PC-3 (cell line): ENCODE data around the gene DNAH10. TPM values are rescaled to one million over a fixed set of nuclear protein-coding genes. Genes with fewer than 3 reads are reported as not detected.

Experiments used
- ATAC-seq: fragments of 200-7000 bp; cut with Tn5 transposase; 2 replicates; pipeline ENCODE4 v1.9.1; 2020; ENCODE audit warnings: mild to moderate bottlenecking, moderate library complexity
- BruUV-seq: library from RNA; stranded (reverse); fragments of 400-500 nt; replicated peaks from 2 replicates; lab custom pipeline; 2021; lab: Mats Ljungman, UMichigan
- CTCF ChIA-PET: fragments of 300-600 bp; sonication (Branson Sonifier 250); formaldehyde crosslinking; loops from one replicate; lab custom pipeline; 2022; ENCODE audit warnings: antibody characterized with exemption; lab: Charles Lee
- POLR2A ChIA-PET: fragments of 300-600 bp; sonication (Branson Sonifier 250); formaldehyde crosslinking; loops from one replicate; lab custom pipeline; 2022; ENCODE audit warnings: antibody characterized with exemption; ENCODE audit not compliant: unreplicated experiment; lab: Charles Lee
- DNase-seq: peaks from one replicate; pipeline ENCODE4 v3.0.0-alpha.2; 2015
- H2AFZ ChIP-seq: fragments of 300-600 bp; sonication (generic); 2 replicates; pipeline ENCODE4 v1.6.0; 2016; ENCODE audit warnings: antibody characterized with exemption, low read length
- H3F3A ChIP-seq: fragments of 300-600 bp; sonication (generic); one replicate; pipeline ENCODE4 v1.6.0; 2017; ENCODE audit warnings: antibody characterized with exemption, low read length, control low read depth, mild to moderate bottlenecking; ENCODE audit not compliant: unreplicated experiment
- H3K27ac ChIP-seq: fragments of 300-600 bp; sonication (generic); 2 replicates; pipeline ENCODE4 v1.5.1; 2016; ENCODE audit warnings: mild to moderate bottlenecking, low read length
- H3K27me3 ChIP-seq: fragments of 300-600 bp; sonication (generic); 2 replicates; pipeline ENCODE4 v1.6.1; 2016; ENCODE audit warnings: low read length, mixed read lengths
- H3K36me3 ChIP-seq: fragments of 300-600 bp; sonication (generic); 2 replicates; pipeline ENCODE4 v1.6.1; 2016; ENCODE audit warnings: low read depth, mixed run types, low read length, mixed read lengths
- H3K4me1 ChIP-seq: fragments of 300-600 bp; sonication (generic); 2 replicates; pipeline ENCODE4 v1.5.1; 2016; ENCODE audit warnings: low read length; ENCODE audit not compliant: insufficient read depth
- H3K4me2 ChIP-seq: fragments of 300-600 bp; sonication (generic); 2 replicates; pipeline ENCODE4 v1.6.0; 2016; ENCODE audit warnings: low read length
- H3K4me3 ChIP-seq: fragments of 300-600 bp; sonication (generic); 2 replicates; pipeline ENCODE4 v1.5.1; 2016; ENCODE audit warnings: mild to moderate bottlenecking, low read length, mixed read lengths
- H3K79me2 ChIP-seq: fragments of 300-600 bp; sonication (generic); 2 replicates; pipeline ENCODE4 v1.6.1; 2017; ENCODE audit warnings: low read length, mixed read lengths
- H3K9ac ChIP-seq: fragments of 300-600 bp; sonication (generic); 2 replicates; pipeline ENCODE4 v1.6.0; 2016; ENCODE audit warnings: mild to moderate bottlenecking, low read length
- H3K9me2 ChIP-seq: fragments of 300-600 bp; sonication (generic); replicated peaks from 2 replicates; pipeline ENCODE4 v1.6.1; 2016; ENCODE audit warnings: mixed run types, low read length, mixed read lengths
- H3K9me3 ChIP-seq: fragments of 300-600 bp; sonication (generic); 2 replicates; pipeline ENCODE4 v1.6.1; 2016; ENCODE audit warnings: low read length, mixed read lengths
- H4K20me1 ChIP-seq: fragments of 300-600 bp; sonication (generic); 2 replicates; pipeline ENCODE4 v1.6.1; 2016; ENCODE audit warnings: low read length, mixed read lengths
- EZH2 ChIP-seq: fragments of 300-600 bp; sonication (generic); IDR thresholded peaks from one replicate; pipeline ENCODE4 v1.6.1; 2017; ENCODE audit warnings: antibody characterized with exemption, mild to moderate bottlenecking, low read length; ENCODE audit not compliant: unreplicated experiment
- EZH2phosphoT487 ChIP-seq: fragments of 300-600 bp; sonication (generic); IDR thresholded peaks from 2 replicates; pipeline ENCODE4 v1.6.1; 2018; ENCODE audit warnings: mild to moderate bottlenecking, antibody characterized with exemption, low read length, borderline replicate concordance
- intact Hi-C: fragments of 100-400 bp; cut with micrococcal nuclease; formaldehyde crosslinking; loops from 2 replicates; pipeline ENCODE4 v1.9.0; 2023
- total RNA-seq: library from RNA; depleted of rRNA; stranded (reverse); fragments of >200 nt; gene quantifications from 2 replicates; pipeline ENCODE4 v1.2.3, GENCODE V29; 2014
- TF ChIP-seq, protein P1 (sequence below): fragments of 300-600 bp; sonication (generic); conservative IDR thresholded peaks from 2 replicates; pipeline ENCODE4 v1.5.1; 2017; ENCODE audit warnings: antibody characterized with exemption, low read depth, mild to moderate bottlenecking, low read length

The DNAH10 gene
- total RNA-seq, 1 experiment from 2014 or later, result 0.15 TPM

DNA sequence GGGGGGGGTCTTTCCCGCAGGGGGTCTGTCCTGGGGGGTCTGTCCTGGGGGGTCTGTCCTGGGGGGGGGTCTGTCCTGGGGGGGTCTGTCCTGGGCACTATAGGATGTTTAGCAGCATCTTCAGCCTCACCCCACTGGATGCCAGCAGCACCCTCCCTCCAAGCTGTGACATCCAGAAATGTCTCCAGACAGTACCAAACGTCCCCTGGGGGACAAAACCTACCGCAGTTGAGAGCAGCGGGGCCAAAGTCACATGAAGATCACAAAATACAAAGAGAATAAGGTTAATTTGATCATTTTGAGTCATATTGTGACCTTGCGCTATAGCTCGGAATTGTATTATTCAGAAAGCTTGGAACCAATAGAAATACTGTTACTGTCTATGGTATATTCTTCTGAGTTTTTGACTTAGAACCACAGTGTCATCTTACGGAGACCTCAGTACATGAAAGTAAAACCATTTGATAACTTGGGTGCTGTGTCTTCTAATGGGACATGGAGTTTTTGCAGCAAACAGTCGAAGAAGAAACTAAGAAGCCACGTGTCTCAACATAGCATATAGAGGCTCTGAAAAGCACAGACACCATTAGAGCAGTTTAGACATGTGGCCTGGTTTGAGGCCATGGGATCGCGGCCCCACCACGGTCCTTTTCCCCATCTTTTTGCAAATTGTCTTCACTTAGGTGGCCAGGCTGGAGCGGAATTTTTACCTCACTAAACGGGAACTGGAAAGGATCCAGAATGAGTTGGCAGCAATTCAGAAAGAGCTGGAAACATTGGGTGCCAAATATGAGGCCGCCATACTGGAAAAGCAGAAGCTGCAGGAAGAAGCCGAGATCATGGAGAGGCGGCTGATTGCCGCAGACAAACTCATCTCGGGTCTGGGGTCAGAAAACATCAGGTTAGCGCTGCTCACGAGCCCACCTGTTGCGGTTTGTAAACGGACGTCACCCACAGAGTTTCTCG, 150.6 kb downstream of the DNAH10 start:
- ChIA-PET POLR2A (no interaction called here), CTCF (interaction anchor here (0.6 kb wide), 1 partner anchor 19 kb away, joined by 3 read pairs; no protein-coding TSS in a partner anchor)
- Histone ChIP-seq H3K36me3 (no peaks in the 10 kb centered on the region), H3K9me3 (no peaks in the 10 kb centered on the region), H3K4me2 (no peak overlapping the region), H3K79me2 (no peaks in the 10 kb centered on the region), H3K4me1 (no peaks in the 10 kb centered on the region), H3F3A (no peaks in the 10 kb centered on the region), H4K20me1 (no peaks in the 10 kb centered on the region), H3K9ac (no peak overlapping the region), H3K27me3 (no peaks in the 10 kb centered on the region), H2AFZ (no peak overlapping the region), H3K9me2 (no peaks in the 10 kb centered on the region), H3K4me3 (no peak overlapping the region), H3K27ac (no peak overlapping the region)
- ATAC-seq (peak; percentile 18), DNase-seq (no peak)
- no TSS peak for BruUV-seq
- TF ChIP-seq EZH2phosphoT487 (no peak), EZH2 (no peak)
- TF ChIP-seq, protein P1, sequence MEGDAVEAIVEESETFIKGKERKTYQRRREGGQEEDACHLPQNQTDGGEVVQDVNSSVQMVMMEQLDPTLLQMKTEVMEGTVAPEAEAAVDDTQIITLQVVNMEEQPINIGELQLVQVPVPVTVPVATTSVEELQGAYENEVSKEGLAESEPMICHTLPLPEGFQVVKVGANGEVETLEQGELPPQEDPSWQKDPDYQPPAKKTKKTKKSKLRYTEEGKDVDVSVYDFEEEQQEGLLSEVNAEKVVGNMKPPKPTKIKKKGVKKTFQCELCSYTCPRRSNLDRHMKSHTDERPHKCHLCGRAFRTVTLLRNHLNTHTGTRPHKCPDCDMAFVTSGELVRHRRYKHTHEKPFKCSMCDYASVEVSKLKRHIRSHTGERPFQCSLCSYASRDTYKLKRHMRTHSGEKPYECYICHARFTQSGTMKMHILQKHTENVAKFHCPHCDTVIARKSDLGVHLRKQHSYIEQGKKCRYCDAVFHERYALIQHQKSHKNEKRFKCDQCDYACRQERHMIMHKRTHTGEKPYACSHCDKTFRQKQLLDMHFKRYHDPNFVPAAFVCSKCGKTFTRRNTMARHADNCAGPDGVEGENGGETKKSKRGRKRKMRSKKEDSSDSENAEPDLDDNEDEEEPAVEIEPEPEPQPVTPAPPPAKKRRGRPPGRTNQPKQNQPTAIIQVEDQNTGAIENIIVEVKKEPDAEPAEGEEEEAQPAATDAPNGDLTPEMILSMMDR, result no peak
- intact Hi-C loops, result loop anchor here (2.0 kb wide), 1 partner anchor 30 kb away; no protein-coding TSS in a partner anchor

DNA sequence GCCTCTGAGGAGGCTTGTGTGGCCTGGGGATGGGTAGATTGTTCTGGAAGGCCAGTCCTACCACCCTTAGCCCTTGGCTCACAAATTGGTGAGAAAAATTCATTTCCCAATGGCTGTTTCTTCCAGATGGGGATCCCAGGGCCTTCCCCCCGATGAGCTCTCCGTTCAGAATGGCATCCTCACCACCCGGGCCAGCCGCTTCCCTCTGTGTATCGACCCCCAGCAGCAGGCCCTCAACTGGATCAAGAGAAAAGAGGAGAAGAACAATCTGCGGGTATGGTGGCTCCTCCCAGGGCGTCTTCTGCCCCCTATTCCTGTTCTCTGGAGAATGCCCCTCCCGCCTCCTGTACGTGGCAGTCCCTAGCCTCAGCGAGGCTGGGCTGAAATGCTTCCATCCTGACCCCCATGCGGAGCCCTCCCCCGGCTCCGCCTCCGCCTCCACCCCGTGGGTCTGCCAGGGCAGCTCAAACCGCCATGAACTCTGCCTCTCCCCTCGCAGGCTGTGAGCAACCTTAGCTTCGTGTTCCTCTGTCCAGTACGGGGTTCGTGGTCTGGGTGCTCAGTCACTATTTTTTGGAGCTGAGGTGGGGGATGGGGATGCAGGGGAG, 152.7 kb downstream of the DNAH10 start:
- Histone ChIP-seq H3K27me3 (no peaks in the 10 kb centered on the region), H4K20me1 (no peaks in the 10 kb centered on the region), H3K9ac (no peak overlapping the region), H3K4me2 (no peak overlapping the region), H3K9me3 (no peaks in the 10 kb centered on the region), H3K36me3 (no peaks in the 10 kb centered on the region), H3K79me2 (no peaks in the 10 kb centered on the region), H3F3A (no peaks in the 10 kb centered on the region), H3K9me2 (no peaks in the 10 kb centered on the region), H2AFZ (no peak overlapping the region), H3K4me3 (no peak overlapping the region), H3K27ac (no peak overlapping the region), H3K4me1 (no peaks in the 10 kb centered on the region)
- no peak for DNase-seq
- TF ChIP-seq EZH2phosphoT487, result no peak
- TF ChIP-seq EZH2, result no peak
- TF ChIP-seq, protein P1, result no peak
- ChIA-PET CTCF (no interaction called here), POLR2A (no interaction called here)
- ATAC-seq, result no peak
- BruUV-seq, result no TSS peak
- intact Hi-C loops, result no loop called here
